NCI-H2107 treated with DMSO at 0.1 percent for 48 hours (cell line): Measurements from ENCODE around the gene SLC35B4.

ENCODE experiments used
- DNase-seq: peaks from one replicate; lab custom pipeline; 2025; ENCODE audit not compliant: unreplicated experiment; lab: John Stamatoyannopoulos, UW

Gene SLC35B4

GRCh38 chr7:134332892-134333291 lies 16.2 kb upstream of the SLC35B4 start:
- DNase-seq, result no peak

- DNase-seq, result no peak
Measured at GRCh38 chr7:134331393-134331792, 14.7 kb upstream of the SLC35B4 start.

- no peak for DNase-seq
Measured at GRCh38 chr7:134330974-134331373, 14.2 kb upstream of the SLC35B4 start.

- no peak for DNase-seq
Measured at GRCh38 chr7:134329614-134330346, 13.1 kb upstream of the SLC35B4 start.

GRCh38 chr7:134328900-134329299 lies 12.2 kb upstream of the SLC35B4 start:
- DNase-seq, result no peak

GRCh38 chr7:134327896-134328295 lies 11.2 kb upstream of the SLC35B4 start:
- peak; percentile 41 for DNase-seq

GRCh38 chr7:134324107-134324506 lies 7.4 kb upstream of the SLC35B4 start:
- no peak for DNase-seq

GRCh38 chr7:134320201-134320600 lies 3.5 kb upstream of the SLC35B4 start:
- no peak for DNase-seq

- DNase-seq, result no peak
Measured at GRCh38 chr7:134318443-134318842, 1.7 kb upstream of the SLC35B4 start.

GRCh38 chr7:134317434-134317833 lies 704 bp upstream of the SLC35B4 start:
- DNase-seq, result no peak

GRCh38 chr7:134315679-134316538 lies 821 bp downstream of the SLC35B4 start:
- peak; percentile 12 for DNase-seq

- no peak for DNase-seq
Measured at GRCh38 chr7:134313543-134313942, 3.2 kb downstream of the SLC35B4 start.

GRCh38 chr7:134312717-134313116 lies 4.0 kb downstream of the SLC35B4 start:
- no peak for DNase-seq

- no peak for DNase-seq
Measured at GRCh38 chr7:134311807-134312206, 4.9 kb downstream of the SLC35B4 start.

- no peak for DNase-seq
Measured at GRCh38 chr7:134308548-134308947, 8.2 kb downstream of the SLC35B4 start.

GRCh38 chr7:134307320-134307719 lies 9.4 kb downstream of the SLC35B4 start:
- DNase-seq, result no peak

- DNase-seq, result no peak
Measured at GRCh38 chr7:134302120-134302519, 14.6 kb downstream of the SLC35B4 start.

GRCh38 chr7:134301592-134301991 lies 15.1 kb downstream of the SLC35B4 start:
- no peak for DNase-seq

GRCh38 chr7:134300988-134301387 lies 15.7 kb downstream of the SLC35B4 start:
- no peak for DNase-seq

- no peak for DNase-seq
Measured at GRCh38 chr7:134298902-134299683, 17.6 kb downstream of the SLC35B4 start.

GRCh38 chr7:134297489-134297888 lies 19.2 kb downstream of the SLC35B4 start:
- DNase-seq, result no peak
